Activated naive CD8-positive, alpha-beta T cell (primary cell): Measurements from ENCODE around the gene DNAJC19.

Source experiments
- H3K27ac Mint-ChIP-seq: one replicate; pipeline ENCODE4 v1.8.0; 2021; ENCODE audit warnings: mixed read lengths
- H3K27me3 Mint-ChIP-seq: one replicate; pipeline ENCODE4 v1.8.0; 2021; ENCODE audit warnings: mixed read lengths
- H3K36me3 Mint-ChIP-seq: one replicate; pipeline ENCODE4 v1.8.0; 2021; ENCODE audit warnings: mixed read lengths
- H3K4me1 Mint-ChIP-seq: one replicate; pipeline ENCODE4 v1.8.0; 2021; ENCODE audit warnings: low read depth, mixed read lengths
- H3K4me3 Mint-ChIP-seq: one replicate; pipeline ENCODE4 v1.8.0; 2021; ENCODE audit warnings: mild to moderate bottlenecking, mixed read lengths
- H3K9me3 Mint-ChIP-seq: one replicate; pipeline ENCODE4 v1.8.0; 2021; ENCODE audit warnings: low read depth, mixed read lengths

Gene DNAJC19

GRCh38 chr3:180980611-180981010 lies 8.9 kb downstream of the DNAJC19 start:
- no peak overlapping the region for H3K4me3 Mint-ChIP-seq
- peak overlapping the region; percentile 41 for H3K27ac Mint-ChIP-seq
- H3K4me1 Mint-ChIP-seq, result peaks cover 10% of the 10 kb centered on the region
- H3K27me3 Mint-ChIP-seq, result no peaks in the 10 kb centered on the region
- H3K9me3 Mint-ChIP-seq, result no peaks in the 10 kb centered on the region
- H3K36me3 Mint-ChIP-seq, result peaks cover 2% of the 10 kb centered on the region

GRCh38 chr3:180979961-180980360 lies 9.6 kb downstream of the DNAJC19 start:
- Mint-ChIP-seq H3K9me3 (no peaks in the 10 kb centered on the region), H3K4me3 (no peak overlapping the region), H3K27me3 (no peaks in the 10 kb centered on the region), H3K27ac (peak overlapping the region; percentile 70), H3K36me3 (peaks cover 2% of the 10 kb centered on the region), H3K4me1 (peaks cover 8% of the 10 kb centered on the region)

- no peaks in the 10 kb centered on the region for H3K27me3 Mint-ChIP-seq
- H3K27ac Mint-ChIP-seq, result no peak overlapping the region
- no peaks in the 10 kb centered on the region for H3K9me3 Mint-ChIP-seq
- H3K4me1 Mint-ChIP-seq, result peaks cover 9% of the 10 kb centered on the region
- H3K4me3 Mint-ChIP-seq, result no peak overlapping the region
- H3K36me3 Mint-ChIP-seq, result peaks cover 4% of the 10 kb centered on the region
These were observed 12.0 kb downstream of the DNAJC19 start for GRCh38 chr3:180977498-180977897.

GRCh38 chr3:180974286-180974685 lies 15.2 kb downstream of the DNAJC19 start:
- peaks cover 3% of the 10 kb centered on the region for H3K4me1 Mint-ChIP-seq

GRCh38 chr3:180973543-180973942 lies 16.0 kb downstream of the DNAJC19 start:
- no peak overlapping the region for H3K27ac Mint-ChIP-seq
- no peak overlapping the region for H3K4me3 Mint-ChIP-seq
- no peaks in the 10 kb centered on the region for H3K9me3 Mint-ChIP-seq
- no peaks in the 10 kb centered on the region for H3K27me3 Mint-ChIP-seq
- peaks cover 2% of the 10 kb centered on the region for H3K36me3 Mint-ChIP-seq
- peaks cover 3% of the 10 kb centered on the region for H3K4me1 Mint-ChIP-seq

More at GRCh38 chr3:180974286-180974685, 15.2 kb downstream of the DNAJC19 start:
- Mint-ChIP-seq H3K36me3 (peaks cover 2% of the 10 kb centered on the region), H3K9me3 (no peaks in the 10 kb centered on the region), H3K27ac (peak overlapping the region; percentile 66), H3K4me3 (no peak overlapping the region), H3K27me3 (no peaks in the 10 kb centered on the region)

GRCh38 chr3:180970931-180971330 lies 18.6 kb downstream of the DNAJC19 start:
- peaks cover 2% of the 10 kb centered on the region for H3K4me1 Mint-ChIP-seq

GRCh38 chr3:180962530-180962929 lies 27.0 kb downstream of the DNAJC19 start:
- H3K9me3 Mint-ChIP-seq, result no peaks in the 10 kb centered on the region
- H3K36me3 Mint-ChIP-seq, result peaks cover 10% of the 10 kb centered on the region
- no peak overlapping the region for H3K27ac Mint-ChIP-seq
- H3K4me1 Mint-ChIP-seq, result peaks cover 11% of the 10 kb centered on the region
- no peaks in the 10 kb centered on the region for H3K27me3 Mint-ChIP-seq
- no peak overlapping the region for H3K4me3 Mint-ChIP-seq

More at GRCh38 chr3:180970931-180971330, 18.6 kb downstream of the DNAJC19 start:
- Mint-ChIP-seq H3K27me3 (no peaks in the 10 kb centered on the region), H3K36me3 (peaks cover 2% of the 10 kb centered on the region), H3K9me3 (no peaks in the 10 kb centered on the region), H3K4me3 (no peak overlapping the region), H3K27ac (no peak overlapping the region)

GRCh38 chr3:180961552-180961951 lies 28.0 kb downstream of the DNAJC19 start:
- H3K4me3 Mint-ChIP-seq, result no peak overlapping the region
- H3K9me3 Mint-ChIP-seq, result no peaks in the 10 kb centered on the region
- peaks cover 12% of the 10 kb centered on the region for H3K36me3 Mint-ChIP-seq

GRCh38 chr3:180961087-180961486 lies 28.4 kb downstream of the DNAJC19 start:
- Mint-ChIP-seq H3K4me3 (no peak overlapping the region), H3K36me3 (peaks cover 12% of the 10 kb centered on the region), H3K4me1 (peaks cover 11% of the 10 kb centered on the region), H3K27me3 (no peaks in the 10 kb centered on the region), H3K27ac (no peak overlapping the region), H3K9me3 (no peaks in the 10 kb centered on the region)

More at GRCh38 chr3:180961552-180961951, 28.0 kb downstream of the DNAJC19 start:
- Mint-ChIP-seq H3K27ac (peak overlapping the region; percentile 66), H3K4me1 (peaks cover 11% of the 10 kb centered on the region), H3K27me3 (no peaks in the 10 kb centered on the region)

- Mint-ChIP-seq H3K4me1 (peaks cover 15% of the 10 kb centered on the region), H3K27ac (peak overlapping the region; percentile 75), H3K4me3 (no peak overlapping the region), H3K9me3 (no peaks in the 10 kb centered on the region), H3K36me3 (peaks cover 12% of the 10 kb centered on the region), H3K27me3 (no peaks in the 10 kb centered on the region)
These were observed 29.8 kb downstream of the DNAJC19 start for GRCh38 chr3:180959691-180960090.

GRCh38 chr3:180947761-180948390 lies 41.7 kb downstream of the DNAJC19 start:
- H3K4me3 Mint-ChIP-seq, result no peak overlapping the region
- H3K9me3 Mint-ChIP-seq, result no peaks in the 10 kb centered on the region
- peaks cover 2% of the 10 kb centered on the region for H3K36me3 Mint-ChIP-seq
- peaks cover 3% of the 10 kb centered on the region for H3K4me1 Mint-ChIP-seq
- no peaks in the 10 kb centered on the region for H3K27me3 Mint-ChIP-seq
- no peak overlapping the region for H3K27ac Mint-ChIP-seq

GRCh38 chr3:180940826-180941225 lies 48.7 kb downstream of the DNAJC19 start:
- Mint-ChIP-seq H3K9me3 (no peaks in the 10 kb centered on the region), H3K4me3 (no peak overlapping the region), H3K4me1 (peaks cover 9% of the 10 kb centered on the region), H3K27ac (no peak overlapping the region), H3K27me3 (no peaks in the 10 kb centered on the region), H3K36me3 (peaks cover 8% of the 10 kb centered on the region)

- Mint-ChIP-seq H3K27ac (no peak overlapping the region), H3K4me1 (peaks cover 41% of the 10 kb centered on the region), H3K27me3 (no peaks in the 10 kb centered on the region), H3K4me3 (no peak overlapping the region), H3K9me3 (no peaks in the 10 kb centered on the region), H3K36me3 (no peaks in the 10 kb centered on the region)
These were observed 54.9 kb downstream of the DNAJC19 start for GRCh38 chr3:180934638-180935037.
